GM18858 (cell line): ENCODE data around the gene SERPINA12.

Experiments used
- ATAC-seq: cut with Tn5 transposase; IDR thresholded peaks from one replicate; pipeline ENCODE4 v1.9.1; 2021; ENCODE audit not compliant: unreplicated experiment

SERPINA12 gene

DNA sequence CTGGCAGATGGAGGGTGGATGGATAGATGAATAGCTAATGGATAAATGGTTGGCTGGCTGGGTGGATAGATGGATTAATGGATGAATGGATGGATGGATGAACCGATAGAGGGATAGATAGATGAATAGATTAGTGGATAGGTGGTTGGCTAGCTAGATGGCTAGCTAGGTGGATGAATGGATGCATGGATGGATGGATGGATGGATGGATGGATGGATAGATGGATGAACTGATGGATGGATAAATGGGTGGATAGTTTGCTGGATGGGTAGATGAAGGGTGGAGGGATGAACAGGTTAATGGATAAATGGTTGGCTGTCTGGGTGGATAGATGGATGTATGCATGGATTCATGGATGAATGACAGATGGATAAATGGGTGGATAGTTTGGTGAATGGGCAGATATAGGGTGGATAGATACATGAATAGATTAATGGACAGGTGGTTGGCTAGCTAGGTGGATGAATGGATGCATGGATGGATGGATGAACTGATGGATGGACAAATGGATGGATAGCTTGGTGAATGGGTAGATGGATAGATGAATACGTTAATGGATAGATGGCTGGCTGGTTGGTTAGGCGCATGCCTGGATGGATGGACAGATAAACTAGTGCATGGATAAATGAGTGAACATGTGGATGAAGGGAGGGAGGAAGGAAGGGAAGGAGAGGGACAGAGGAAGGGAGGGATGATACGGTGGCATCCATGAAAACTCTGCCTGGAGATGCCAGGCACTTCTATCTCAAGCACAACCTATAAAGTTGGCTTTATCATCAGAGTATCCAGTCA is 41.3 kb downstream of the SERPINA12 start:
- no peak for ATAC-seq

DNA sequence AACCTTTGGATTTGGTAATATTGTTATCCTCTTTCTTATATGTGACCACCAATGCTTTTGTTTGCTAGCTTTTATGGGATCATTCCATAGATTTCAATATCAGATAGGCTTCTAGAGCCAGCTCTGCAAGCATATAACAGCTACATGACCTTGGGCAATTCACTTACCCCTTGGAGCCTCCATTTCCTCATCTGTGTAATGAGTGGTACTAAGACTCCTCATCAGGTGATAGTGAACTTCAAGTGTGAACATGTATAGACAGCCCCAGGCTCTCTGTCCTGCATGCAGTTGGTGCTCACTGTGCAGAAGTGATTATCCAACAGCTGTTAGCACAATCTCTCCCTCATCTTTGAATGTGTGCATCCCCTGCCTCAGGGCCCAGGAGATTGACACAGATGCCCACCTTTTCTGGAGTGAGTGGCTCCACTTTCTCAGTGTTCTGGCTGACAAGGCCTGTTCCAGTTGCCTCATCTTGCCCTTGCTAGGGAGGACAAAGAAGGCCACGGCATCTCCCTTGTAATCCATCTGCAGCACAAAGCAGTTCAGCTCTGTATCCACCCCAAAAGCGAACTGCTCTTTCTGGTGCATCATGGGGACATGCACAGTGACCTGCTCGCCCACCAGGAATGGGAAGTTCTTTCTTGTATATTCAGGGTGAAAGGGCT is 42.4 kb downstream of the SERPINA12 start:
- ATAC-seq, result no peak

DNA sequence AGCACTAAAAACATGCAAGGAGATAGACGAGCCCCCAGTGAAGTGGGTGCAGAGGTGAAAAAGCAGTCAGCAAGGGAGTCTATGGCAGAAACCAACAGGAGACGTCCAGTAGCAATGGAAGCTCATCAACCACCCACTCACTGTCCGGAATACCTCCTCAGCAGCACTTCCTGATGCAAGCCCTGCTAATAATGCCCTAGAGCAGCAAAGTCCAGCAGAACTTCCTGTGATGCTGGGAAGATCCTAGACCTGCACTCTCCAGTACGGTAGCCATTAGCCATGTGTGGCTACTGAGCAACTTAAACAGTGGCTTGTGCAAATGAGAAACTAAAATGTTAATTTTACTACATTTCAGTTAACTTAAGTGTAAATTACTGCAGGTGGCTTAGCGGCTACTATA is 44.2 kb downstream of the SERPINA12 start:
- no peak for ATAC-seq

DNA sequence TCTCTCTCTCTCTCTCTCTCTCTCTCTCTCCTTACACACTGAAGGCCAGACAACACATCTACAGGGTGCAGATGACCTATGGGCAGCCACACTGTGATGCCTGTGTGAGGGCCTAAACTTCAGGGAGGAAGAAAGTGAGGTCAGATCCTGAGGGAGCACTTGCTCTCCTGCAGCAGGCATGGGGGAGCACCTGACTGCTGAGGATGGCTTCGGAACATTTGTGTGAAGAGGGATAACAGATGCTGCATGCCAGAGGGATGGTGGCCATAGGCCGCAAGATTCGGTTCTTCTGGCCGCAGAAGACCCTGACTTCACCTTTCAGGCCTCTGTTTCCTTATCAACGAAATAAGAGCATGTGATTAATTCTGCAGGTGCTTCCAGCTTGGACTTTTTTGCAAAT is 45.0 kb downstream of the SERPINA12 start:
- no peak for ATAC-seq

DNA sequence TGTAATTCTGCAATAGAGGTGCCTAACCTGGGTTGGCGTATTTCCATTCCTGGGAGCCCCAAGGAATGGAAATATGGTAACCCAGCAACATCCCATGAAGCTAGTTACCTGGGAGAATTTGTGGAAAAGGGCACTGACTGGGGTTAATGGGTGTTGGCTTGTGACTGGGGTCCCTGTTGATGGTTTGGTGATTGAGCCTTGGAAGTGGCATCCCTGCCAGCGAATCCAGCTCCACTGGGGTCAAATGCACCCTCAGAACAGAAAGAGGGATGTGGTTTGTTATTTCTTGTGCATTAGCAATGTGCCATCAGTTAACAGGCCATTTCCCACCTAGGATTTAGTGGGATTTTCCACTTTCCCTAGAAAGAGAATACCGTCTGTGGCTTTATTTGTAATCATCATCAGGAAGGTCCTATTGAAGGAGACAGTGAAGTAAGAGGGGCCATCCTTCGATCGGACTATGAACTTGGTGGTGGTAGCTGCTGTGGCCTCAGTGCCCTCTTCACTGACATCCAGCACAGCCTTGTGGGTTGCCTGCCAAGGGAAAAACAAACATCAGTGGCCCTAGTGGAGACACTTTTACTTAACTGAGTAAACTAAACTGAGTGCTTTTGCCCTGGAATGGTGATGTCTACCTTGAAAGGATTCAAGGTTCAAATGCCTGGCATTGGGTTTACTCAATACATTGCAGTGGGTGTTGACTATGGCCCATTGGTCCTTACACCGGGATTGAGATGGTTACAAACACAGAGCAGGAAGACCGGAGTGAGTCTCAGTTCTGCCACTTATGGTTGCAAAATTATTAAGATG is 46.3 kb downstream of the SERPINA12 start:
- no peak for ATAC-seq

DNA sequence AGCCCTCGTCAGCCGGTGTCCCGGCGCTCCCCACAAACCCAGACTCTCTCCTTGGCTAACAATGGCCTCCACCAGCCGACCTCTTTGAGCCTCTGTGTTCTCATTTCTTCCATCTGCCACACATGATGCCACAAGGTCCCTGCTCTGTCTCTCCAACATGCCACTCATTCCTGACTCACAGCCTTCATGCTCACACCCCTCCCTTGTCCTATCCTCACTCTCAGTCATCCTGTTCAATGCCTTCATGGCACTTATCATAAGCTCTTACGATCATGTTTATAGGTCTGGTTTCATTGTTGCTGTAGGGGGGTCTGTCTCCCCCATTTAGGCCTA is 47.1 kb downstream of the SERPINA12 start:
- ATAC-seq, result no peak

DNA sequence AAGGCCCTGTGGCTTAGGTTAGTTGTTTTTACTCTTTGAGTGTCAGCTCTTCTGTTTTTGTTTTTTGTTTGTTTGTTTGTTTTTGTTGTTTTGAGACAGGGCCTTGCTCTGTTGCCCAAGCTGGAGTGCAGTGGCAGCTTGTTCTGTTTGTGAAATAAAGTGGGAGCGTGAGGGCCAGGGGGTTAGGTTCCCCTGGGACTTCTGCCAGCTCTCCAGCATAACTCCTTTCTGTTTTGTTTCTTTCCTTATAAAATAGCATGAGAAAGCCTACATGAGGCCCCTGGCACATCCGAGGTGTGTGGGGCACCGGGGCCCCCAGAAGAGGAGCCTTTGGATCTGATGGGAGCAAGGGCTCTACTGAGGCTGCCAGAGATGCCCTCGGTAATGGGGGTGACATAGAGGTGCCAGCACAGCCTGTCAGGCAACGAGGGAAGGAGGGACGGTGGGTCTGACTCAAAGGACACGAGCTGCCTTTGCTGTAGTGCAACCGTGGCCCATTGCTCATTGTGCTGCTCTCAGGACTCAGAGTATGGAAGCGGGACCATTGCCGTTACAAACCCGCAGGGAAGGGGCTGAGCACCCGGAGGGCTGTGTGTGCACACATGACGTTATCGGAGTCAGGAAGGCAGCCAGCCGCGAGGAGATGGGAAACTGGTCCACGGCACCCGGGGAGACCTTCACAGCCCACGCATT is 47.6 kb downstream of the SERPINA12 start:
- ATAC-seq, result no peak

DNA sequence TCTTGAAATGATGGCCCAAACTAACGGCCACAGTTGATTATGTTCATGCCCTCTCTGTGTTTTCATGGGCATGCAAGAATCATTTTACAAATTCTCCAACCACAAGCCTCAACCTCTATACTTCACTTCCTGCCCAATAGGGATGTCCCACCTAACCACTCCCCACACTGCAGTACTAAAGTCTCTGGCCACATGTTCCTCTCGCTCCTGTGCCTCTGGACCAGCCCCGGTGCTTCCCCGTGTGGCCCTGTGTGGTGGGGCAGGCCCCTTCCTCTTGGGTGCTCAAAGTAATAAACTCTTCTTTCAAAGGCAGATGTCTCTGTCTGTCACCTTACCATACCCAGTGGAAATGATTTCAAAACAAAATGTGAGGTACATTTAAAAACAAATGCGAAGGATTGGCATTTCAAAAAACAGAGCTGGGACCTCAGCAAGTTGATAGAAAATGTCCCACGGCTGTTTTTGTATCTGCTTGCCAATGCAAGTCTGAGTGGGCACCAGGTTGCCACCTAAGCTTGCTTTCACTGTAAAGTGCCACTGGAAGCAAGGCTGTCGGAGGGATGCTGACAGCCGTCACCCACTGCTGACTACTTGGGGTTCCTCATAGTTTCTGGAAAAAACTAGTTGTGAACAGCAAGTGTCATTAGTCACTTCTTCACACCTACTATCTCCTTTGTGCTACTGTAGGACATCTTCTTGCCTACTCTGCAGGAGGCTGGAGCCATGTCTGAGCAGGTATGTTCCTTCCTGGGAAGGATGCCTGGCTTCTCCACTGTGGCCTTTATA is 48.4 kb downstream of the SERPINA12 start:
- no peak for ATAC-seq

DNA sequence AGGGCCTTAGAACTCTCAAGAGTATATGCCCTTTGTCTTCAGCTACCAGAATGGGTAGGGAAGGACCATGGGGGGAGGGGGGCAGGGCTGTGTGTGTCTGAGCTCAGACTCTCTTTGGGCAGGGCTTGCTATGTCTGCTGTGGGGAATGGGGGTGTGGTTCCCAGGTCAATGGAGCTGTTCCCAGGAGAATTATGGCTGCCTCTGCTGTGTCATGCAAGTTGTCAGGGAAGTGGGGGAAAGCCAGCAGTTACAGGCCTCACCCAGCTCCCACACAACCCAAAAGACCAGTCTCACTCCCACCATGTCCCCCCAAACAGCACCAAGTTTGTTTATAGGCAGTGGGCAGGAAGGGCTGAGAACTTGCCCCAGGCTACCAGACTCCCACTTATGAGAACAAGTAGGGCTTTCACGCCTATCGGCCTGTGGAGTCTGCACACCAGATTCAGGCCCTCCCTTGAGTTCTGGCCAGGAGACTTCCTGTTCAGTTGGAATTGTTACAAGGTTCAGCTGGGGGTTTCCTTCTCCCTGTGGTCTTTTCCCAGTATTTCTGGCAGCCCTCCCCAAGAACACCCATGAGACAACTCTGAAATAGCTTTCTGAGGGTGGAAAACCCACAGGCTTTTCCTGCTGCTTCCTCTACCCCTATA is 50.6 kb downstream of the SERPINA12 start:
- ATAC-seq, result no peak

DNA sequence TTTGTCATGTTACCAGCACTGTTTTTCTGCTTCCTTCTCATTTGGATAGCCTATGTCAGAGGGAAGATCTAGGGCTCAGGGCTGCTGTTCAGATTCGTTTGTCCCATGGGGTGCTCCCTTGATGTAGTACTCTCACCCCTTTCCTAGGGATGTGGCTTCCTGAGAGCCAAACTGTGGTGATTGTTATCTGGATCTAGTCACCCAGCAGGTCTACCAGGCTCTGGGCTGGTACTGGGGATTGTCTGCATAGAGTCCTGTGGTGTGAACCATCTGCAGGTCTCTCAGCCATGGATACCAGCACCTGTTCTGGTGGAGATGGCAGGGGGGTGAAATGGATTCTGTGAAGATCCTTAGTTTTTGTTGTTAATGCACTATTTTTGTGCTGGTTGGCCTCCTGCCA is 51.2 kb downstream of the SERPINA12 start:
- no peak for ATAC-seq

DNA sequence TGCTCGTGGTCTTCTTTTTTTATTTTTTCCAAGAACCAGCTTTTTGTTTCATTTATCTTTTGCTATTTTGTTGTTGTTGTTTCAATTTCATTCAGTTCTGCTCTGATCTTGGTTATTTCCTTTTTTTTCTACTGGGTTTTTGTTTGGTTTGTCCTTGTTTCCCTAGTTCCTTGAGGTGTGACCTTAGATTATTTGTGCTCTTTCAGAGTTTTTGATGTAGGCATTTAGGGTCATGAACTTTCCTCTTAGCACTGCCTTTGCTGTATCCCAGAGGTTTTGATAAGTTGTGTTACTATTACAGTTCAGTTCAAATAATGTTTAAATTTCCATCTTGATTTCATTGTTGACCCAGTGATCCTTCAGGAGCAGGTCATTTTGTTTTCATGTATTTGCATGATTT is 53.3 kb downstream of the SERPINA12 start:
- ATAC-seq, result no peak

DNA sequence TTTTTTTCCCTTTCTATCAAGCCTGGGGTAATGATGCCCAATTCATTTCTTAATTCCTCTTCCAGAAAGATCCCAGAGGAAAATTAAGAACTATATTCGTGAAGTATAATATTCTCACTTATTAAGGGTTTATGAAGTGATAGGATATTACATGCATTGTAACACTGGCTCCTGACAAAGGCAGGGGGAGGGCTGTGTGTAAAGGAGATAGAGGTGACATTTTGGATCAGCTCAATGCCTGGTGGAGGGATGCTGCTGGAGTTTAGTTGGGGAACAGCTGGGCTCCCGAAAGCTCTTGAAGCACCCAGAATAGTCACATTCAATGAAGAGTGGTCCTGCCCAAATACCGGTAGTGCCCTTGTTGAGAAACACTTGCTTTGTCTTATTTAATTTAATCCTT is 57.4 kb downstream of the SERPINA12 start:
- no peak for ATAC-seq

DNA sequence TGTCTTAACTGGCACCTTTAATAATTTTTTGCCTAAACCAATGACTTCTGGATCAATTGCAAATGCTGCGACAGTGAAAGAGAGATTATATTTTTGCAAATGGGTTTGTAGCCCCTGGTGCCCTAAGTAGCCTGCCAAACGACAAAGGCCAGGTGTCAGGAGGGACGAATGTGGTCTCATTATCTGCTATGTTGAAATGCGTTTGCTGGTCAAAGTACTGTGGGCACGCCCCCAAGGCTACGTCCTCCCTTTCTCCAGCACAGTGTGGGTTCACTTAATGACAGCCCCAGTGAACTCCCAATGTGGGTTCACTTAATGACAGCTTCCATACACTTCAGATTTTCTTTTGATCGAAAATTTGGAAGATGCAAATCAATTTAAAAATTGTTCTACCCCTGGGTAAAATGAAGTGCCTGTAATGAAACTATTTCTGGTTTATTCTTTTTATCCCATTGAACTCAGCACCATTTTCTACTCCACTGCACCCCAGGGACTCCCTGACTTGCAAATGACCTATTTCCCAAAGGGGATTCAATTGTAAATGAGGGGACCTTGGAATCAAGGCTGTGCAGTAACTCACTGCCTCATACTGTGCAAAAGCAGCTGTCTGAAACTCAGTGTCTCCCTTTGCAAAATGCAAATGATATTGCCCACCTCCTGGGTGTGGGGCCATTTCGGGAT is 58.0 kb downstream of the SERPINA12 start:
- ATAC-seq, result no peak

DNA sequence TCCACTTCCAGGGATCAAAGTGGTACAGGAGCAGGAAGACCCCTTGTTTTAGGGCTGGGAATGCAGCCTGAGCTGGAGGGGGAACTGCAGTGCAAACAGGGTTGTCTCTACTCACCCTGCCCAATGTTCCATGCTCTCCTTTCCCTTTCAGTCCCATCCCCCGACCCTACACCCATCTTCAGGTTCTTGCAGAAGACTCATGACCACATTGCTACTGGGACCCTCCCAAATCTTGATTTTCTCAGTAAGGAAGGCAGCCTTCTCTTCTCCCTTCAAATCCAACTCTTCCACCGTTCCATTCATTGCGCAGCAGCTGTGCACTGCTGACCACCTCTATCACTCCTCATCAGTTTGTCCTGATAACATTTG is 58.6 kb downstream of the SERPINA12 start:
- ATAC-seq, result no peak

DNA sequence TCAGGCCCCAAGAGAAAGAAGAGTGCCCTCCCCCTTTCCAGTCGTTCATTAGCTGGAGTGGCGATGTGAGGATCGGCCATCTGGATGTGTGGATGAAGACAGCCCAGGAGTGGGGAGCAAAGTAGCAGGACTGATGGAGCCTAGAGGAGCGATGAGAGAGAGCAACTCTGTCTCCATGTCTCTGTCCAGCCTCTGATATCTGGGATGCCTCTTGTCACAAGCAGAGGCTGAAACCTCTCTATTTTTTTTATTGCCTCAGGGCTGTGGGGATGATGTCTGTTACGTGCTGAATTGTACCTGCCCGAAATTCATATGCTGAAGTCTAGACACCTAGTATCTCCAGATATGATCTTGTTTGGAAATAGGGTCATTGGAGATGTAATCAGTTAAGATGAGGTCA is 59.3 kb downstream of the SERPINA12 start:
- ATAC-seq, result no peak

DNA sequence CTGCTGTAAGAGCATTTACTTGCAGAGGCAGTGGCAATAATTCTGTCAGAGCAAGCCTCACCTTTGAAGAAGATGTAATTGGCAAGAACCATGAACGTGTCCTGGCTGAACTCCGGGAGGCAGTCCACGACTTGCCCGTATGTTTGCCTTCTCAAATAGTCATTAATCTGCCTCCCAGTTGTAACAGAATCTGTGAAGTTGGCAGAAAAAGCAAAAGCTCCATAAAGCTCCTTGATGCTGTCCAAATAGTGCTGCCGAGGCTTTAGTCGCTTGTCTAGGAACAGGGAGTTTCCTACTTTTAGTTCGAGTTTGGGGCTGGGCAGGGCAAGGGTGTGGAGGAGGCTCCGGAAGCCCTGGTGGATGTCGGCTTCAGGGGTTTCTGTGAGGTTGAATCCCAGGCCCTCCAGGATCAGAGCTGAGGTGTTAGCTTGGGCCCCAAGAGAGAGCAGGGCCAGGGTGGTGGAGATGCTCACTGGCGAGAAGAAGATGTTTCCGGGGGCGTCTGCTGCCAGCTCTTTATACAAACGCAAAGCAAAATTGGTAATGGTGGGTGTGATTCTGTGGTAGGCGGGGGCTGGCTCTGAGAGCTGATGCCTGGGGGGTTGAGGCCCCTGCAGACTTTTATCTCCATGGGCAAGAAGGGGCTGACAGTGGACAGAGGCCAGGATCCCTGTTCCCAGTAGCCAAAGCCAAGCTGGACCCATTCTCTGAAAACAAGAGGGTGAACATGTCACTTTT is 61.0 kb downstream of the SERPINA12 start:
- ATAC-seq, result no peak

DNA sequence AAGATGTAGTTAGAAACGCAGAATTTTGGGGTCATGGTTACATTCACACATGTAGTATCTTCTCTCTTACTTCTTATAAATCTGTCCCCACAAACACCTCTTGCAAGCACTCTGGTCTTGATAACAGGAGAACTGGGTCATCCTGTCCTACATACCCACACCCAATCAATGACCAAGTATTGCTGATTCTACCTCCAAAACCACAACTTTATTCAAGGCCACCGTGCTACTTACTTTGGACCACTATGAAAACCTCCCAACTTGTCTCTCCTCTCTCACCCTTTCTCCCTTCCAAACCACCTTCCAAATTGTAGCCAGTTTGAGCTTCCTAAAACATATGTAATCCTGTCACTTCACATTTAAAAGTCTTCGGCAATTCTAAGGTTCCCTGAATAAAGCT is 62.1 kb downstream of the SERPINA12 start:
- no peak for ATAC-seq

DNA sequence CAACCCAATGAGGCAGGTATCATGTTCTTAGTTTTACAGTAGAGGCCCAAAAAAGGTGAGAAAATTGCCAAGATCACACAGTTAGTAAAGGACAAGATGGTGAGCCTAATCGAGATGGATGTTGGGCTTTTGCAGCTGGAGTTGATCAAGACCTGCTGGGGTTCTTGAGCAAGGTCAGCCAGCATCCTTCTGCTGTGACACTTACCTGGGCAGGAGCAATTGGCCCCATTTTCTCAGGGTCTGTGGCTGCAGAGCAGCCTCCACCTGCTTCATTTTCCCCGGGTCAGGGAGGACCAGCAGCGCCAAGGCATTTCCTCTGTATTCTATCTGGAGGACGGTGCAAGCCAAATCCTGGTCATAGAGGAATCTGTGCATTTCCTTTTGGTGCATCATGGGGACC is 63.1 kb downstream of the SERPINA12 start:
- no peak for ATAC-seq

DNA sequence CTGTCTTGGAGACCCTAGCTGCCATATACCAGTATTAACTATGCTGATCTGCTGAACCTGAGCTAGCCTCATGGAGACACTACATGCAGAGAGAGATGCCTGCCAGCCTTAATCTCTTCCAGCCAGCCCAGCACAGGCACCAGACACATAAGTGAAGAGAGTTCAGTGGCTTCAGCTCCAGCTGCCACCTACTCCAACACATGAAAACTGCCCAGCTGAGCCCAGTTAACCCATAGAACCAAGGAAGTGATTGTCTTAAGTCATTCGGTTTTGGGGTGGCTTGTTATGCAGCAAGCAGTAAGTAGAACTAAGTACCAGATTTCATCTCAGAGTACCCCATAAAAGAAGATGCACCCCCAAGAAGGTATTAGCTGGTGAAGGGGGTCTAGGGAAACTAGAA is 64.3 kb downstream of the SERPINA12 start:
- no peak for ATAC-seq
